GM12891 (cell line): ENCODE measurements around the gene TMA7B.

Experiments used
- DNase-seq: peaks from one replicate; pipeline ENCODE4 v3.0.0; 2011; ENCODE audit warnings: low spot score; ENCODE audit not compliant: insufficient read length
- FAIRE-seq: peaks from 2 replicates; lab custom pipeline; 2011; peaks lifted over from hg19 to GRCh38; lab: Jason Lieb, UNC
- PAX5 ChIP-seq: IDR thresholded peaks from 2 replicates; pipeline ENCODE4 v1.6.1; 2011; ENCODE audit warnings: low read length, moderate library complexity, mild to moderate bottlenecking; ENCODE audit not compliant: insufficient read depth, severe bottlenecking
- POLR2A ChIP-seq: IDR thresholded peaks from 2 replicates; pipeline ENCODE4 v1.6.1; 2011; ENCODE audit warnings: low read depth, low read length, control low read depth
- POLR2AphosphoS5 ChIP-seq: IDR thresholded peaks from 2 replicates; pipeline ENCODE4 v1.6.1; 2011; ENCODE audit warnings: low read depth, low read length, control low read depth
- POU2F2 ChIP-seq: IDR thresholded peaks from 2 replicates; pipeline ENCODE4 v1.6.1; 2011; ENCODE audit warnings: low read depth, mild to moderate bottlenecking, control low read depth, low read length, moderate library complexity
- SPI1 ChIP-seq: IDR thresholded peaks from 2 replicates; pipeline ENCODE4 v1.6.1; 2011; ENCODE audit warnings: low read depth, low read length, control low read depth
- TAF1 ChIP-seq: IDR thresholded peaks from 2 replicates; pipeline ENCODE4 v1.6.1; 2011; ENCODE audit warnings: low read depth, low read length, control low read depth

The TMA7B gene

GRCh38 chr22:39932918-39933649 lies 27.1 kb upstream of the TMA7B start:
- TF ChIP-seq POU2F2: no peak
- no peak for TF ChIP-seq POLR2A
- no peak for TF ChIP-seq TAF1
- TF ChIP-seq PAX5: no peak
- no peak for TF ChIP-seq SPI1
- no peak for TF ChIP-seq POLR2AphosphoS5
- FAIRE-seq (peak; percentile 90), DNase-seq (no peak)

- DNase-seq (no peak), FAIRE-seq (peak; percentile 76)
- TF ChIP-seq POLR2AphosphoS5 (no peak), POLR2A (no peak), TAF1 (no peak), PAX5 (no peak), POU2F2 (no peak)
Measured at GRCh38 chr22:39933741-39934140, 26.5 kb upstream of the TMA7B start.

GRCh38 chr22:39935116-39935515 lies 25.1 kb upstream of the TMA7B start:
- DNase-seq (no peak), FAIRE-seq (no peak)
- TF ChIP-seq SPI1 (no peak), POLR2A (no peak), PAX5 (no peak), POU2F2 (no peak), POLR2AphosphoS5 (no peak)

- TF ChIP-seq TAF1: no peak
- DNase-seq: no peak
- FAIRE-seq: no peak
Measured at GRCh38 chr22:39935612-39936011, 24.6 kb upstream of the TMA7B start.

GRCh38 chr22:39936523-39937145 lies 23.6 kb upstream of the TMA7B start:
- TF ChIP-seq SPI1 (peak; percentile 60), POLR2AphosphoS5 (no peak)
- no peak for DNase-seq
- FAIRE-seq: peak; percentile 91

GRCh38 chr22:39937906-39938305 lies 22.3 kb upstream of the TMA7B start:
- no peak for FAIRE-seq
- TF ChIP-seq PAX5: no peak
- no peak for TF ChIP-seq POLR2A
- no peak for TF ChIP-seq POU2F2
- no peak for TF ChIP-seq POLR2AphosphoS5
- no peak for TF ChIP-seq SPI1
- TF ChIP-seq TAF1: no peak
- DNase-seq: no peak

GRCh38 chr22:39938509-39939111 lies 21.6 kb upstream of the TMA7B start:
- FAIRE-seq (no peak), DNase-seq (no peak)
- no peak for TF ChIP-seq SPI1
- no peak for TF ChIP-seq POU2F2
- TF ChIP-seq POLR2AphosphoS5: no peak
- TF ChIP-seq TAF1: no peak
- TF ChIP-seq PAX5: no peak
- TF ChIP-seq POLR2A: no peak

- TF ChIP-seq POLR2AphosphoS5 (no peak), POU2F2 (no peak), POLR2A (no peak), PAX5 (no peak), TAF1 (no peak), SPI1 (no peak)
- FAIRE-seq (no peak), DNase-seq (no peak)
Measured at GRCh38 chr22:39939830-39940229, 20.4 kb upstream of the TMA7B start.

- DNase-seq (no peak), FAIRE-seq (no peak)
- TF ChIP-seq POLR2AphosphoS5: no peak
- TF ChIP-seq PAX5: no peak
- no peak for TF ChIP-seq POLR2A
- no peak for TF ChIP-seq TAF1
- TF ChIP-seq SPI1: no peak
- TF ChIP-seq POU2F2: no peak
Measured at GRCh38 chr22:39940757-39941305, 19.4 kb upstream of the TMA7B start.

GRCh38 chr22:39941601-39942000 lies 18.6 kb upstream of the TMA7B start:
- TF ChIP-seq POLR2AphosphoS5 (no peak), TAF1 (no peak), POLR2A (no peak), SPI1 (no peak)
- FAIRE-seq (no peak), DNase-seq (no peak)
